ENCODE data around the gene KCNAB2.

KCNAB2 gene

GRCh38 chr1:6041432-6042062 is 4.1 kb upstream of the KCNAB2 start:
- CTCF ChIA-PET = interaction anchor here (0.8 to 1.0 kb wide), 5 partner anchors 8 to 122 kb away, joined by 3 read pairs; no protein-coding TSS in a partner anchor
- POLR2A ChIA-PET = no interaction called here
- DNase-seq (ENCODE audit: extremely low spot score) = peak; percentile 59
- peak; percentile 38 for TF ChIP-seq CTCF (IDR thresholded peaks at IDR 0.05; ENCODE audit: control extremely low read depth, extremely low read depth, low read depth, missing control alignments)

GRCh38 chr1:6043561-6043960 is 2.1 kb upstream of the KCNAB2 start:
- no peak for DNase-seq (ENCODE audit: extremely low spot score)
- TF ChIP-seq CTCF (IDR thresholded peaks at IDR 0.05; ENCODE audit: control extremely low read depth, extremely low read depth, low read depth, missing control alignments) = no peak
- ChIA-PET POLR2A (no interaction called here), CTCF (interaction anchor here (0.7 to 3.2 kb wide), 3 partner anchors 9 to 201 kb away, joined by 3 to 12 read pairs (median 6); no protein-coding TSS in a partner anchor)

- TF ChIP-seq CTCF (IDR thresholded peaks at IDR 0.05; ENCODE audit: control extremely low read depth, extremely low read depth, low read depth, missing control alignments) = no peak
- DNase-seq (ENCODE audit: extremely low spot score) = no peak
- CTCF ChIA-PET = interaction anchor here (1.6 to 3.2 kb wide), 2 partner anchors 10 to 12 kb away, joined by 6 to 12 read pairs; no protein-coding TSS in a partner anchor
- POLR2A ChIA-PET = interaction anchor here (0.6 kb wide), 1 partner anchor 349 kb away, joined by 7 read pairs; the partner anchor contains the start of gene ACOT7
Observed at GRCh38 chr1:6044481-6045109, 1.1 kb upstream of the KCNAB2 start.

GRCh38 chr1:6045110-6045502 is 582 bp upstream of the KCNAB2 start:
- TF ChIP-seq CTCF (IDR thresholded peaks at IDR 0.05; ENCODE audit: control extremely low read depth, extremely low read depth, low read depth, missing control alignments) = no peak
- ChIA-PET POLR2A (interaction anchor here (0.6 kb wide), 1 partner anchor 348 kb away, joined by 7 read pairs; the partner anchor contains the start of gene ACOT7), CTCF (interaction anchor here (3.2 kb wide), 1 partner anchor 11 kb away, joined by 12 read pairs; no protein-coding TSS in a partner anchor)
- no peak for DNase-seq (ENCODE audit: extremely low spot score)

GRCh38 chr1:6046279-6046678 is 591 bp downstream of the KCNAB2 start:
- ChIA-PET POLR2A (no interaction called here), CTCF (no interaction called here)
- no peak for DNase-seq (ENCODE audit: extremely low spot score)
- no peak for TF ChIP-seq CTCF (IDR thresholded peaks at IDR 0.05; ENCODE audit: control extremely low read depth, extremely low read depth, low read depth, missing control alignments)

- POLR2A ChIA-PET = no interaction called here
Observed at GRCh38 chr1:6048179-6048867, 2.6 kb downstream of the KCNAB2 start.

More at GRCh38 chr1:6048179-6048867, 2.6 kb downstream of the KCNAB2 start:
- TF ChIP-seq CTCF (IDR thresholded peaks at IDR 0.05; ENCODE audit: control extremely low read depth, extremely low read depth, low read depth, missing control alignments) = no peak
- CTCF ChIA-PET = interaction anchor here (1.0 to 1.4 kb wide), 2 partner anchors 8 to 9 kb away, joined by 3 to 4 read pairs; no protein-coding TSS in a partner anchor
- no peak for DNase-seq (ENCODE audit: extremely low spot score)
